ENCODE data around the gene IFFO2.

DNA sequence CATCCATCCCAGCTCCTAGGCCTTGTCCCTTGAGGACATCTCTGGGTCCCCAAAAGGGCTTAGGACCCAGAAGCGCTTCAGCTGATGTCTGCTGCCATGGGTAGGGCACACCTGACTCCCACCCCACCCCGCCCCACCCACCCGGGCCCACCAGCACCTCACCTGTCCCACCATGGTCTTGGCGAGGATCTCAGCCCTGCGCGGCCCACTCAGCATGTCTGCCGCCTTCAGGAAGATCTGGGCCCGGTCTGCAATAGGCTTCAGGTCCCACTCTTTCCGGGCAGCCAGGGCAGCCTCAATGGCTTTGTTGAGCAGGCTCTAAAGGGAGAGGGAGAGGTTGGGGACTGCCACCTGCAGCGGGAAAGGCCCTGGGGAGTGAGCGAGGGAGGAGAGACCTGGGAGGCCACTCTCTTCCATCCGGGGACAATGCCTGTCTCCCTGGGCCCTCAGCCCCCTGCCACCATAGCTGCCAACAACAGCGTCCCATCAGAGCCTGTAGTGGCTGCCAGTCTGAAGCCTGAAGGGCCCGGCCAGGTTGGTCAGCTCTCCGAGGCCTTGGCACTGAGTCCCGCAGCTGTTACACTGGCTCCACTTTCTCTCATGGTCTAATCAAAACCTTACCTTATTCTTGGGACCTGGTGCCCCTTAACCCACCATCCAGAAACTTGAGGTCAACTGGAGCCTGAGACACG is 71.0 kb downstream of the IFFO2 start:
- TF ChIP-seq POLR2A (IDR thresholded peaks at IDR 0.05) (no peak), EP300 (IDR thresholded peaks at IDR 0.05) (no peak)

Measured in upper lobe of left lung (tissue), 4 donors.